Keratinocyte (primary cell): ENCODE measurements around the gene FEM1A. TPM values are rescaled to one million over a fixed set of nuclear protein-coding genes. Genes with fewer than 3 reads are reported as not detected.
"Not testable (repeated sequence)": the region's sequence is repeated elsewhere in the genome, so short reads cannot be mapped to it uniquely, and the experiment has no call there.

Source experiments
- DNase-seq: peaks from one replicate; pipeline ENCODE4 v3.0.0-alpha.2; 2011; ENCODE audit warnings: low read depth, missing footprints, low spot score
- FAIRE-seq: peaks from 2 replicates; lab custom pipeline; 2011; peaks lifted over from hg19 to GRCh38; lab: Jason Lieb, UNC
- H2AFZ ChIP-seq: 2 replicates; pipeline ENCODE4 v1.6.0; 2012; ENCODE audit warnings: low read length, control low read depth, inconsistent platforms; ENCODE audit not compliant: control insufficient read depth
- H3K27ac ChIP-seq: 2 replicates; pipeline ENCODE4 v1.5.1; 2011; ENCODE audit warnings: low read length; ENCODE audit not compliant: control insufficient read depth, insufficient read depth
- H3K27me3 ChIP-seq: 3 replicates; pipeline ENCODE4 v1.6.0; 2011; ENCODE audit warnings: low read length; ENCODE audit not compliant: control insufficient read depth, insufficient read depth; ENCODE audit errors: extremely low read depth
- H3K36me3 ChIP-seq, 2 experiments: 2 replicates in 1 of 2; 3 replicates in 1 of 2; pipeline ENCODE4 v1.5.1; 2011; ENCODE audit warnings: low read length in 2 of 2, mild to moderate bottlenecking in 1 of 2; ENCODE audit not compliant: control insufficient read depth in 2 of 2, insufficient read depth in 2 of 2; ENCODE audit errors: extremely low read depth in 1 of 2
- H3K4me1 ChIP-seq: 3 replicates; pipeline ENCODE4 v1.5.1; 2011; ENCODE audit warnings: low read length; ENCODE audit not compliant: control insufficient read depth, insufficient read depth; ENCODE audit errors: extremely low read depth
- H3K4me2 ChIP-seq: 3 replicates; pipeline ENCODE4 v1.6.0; 2011; ENCODE audit warnings: low read depth, low read length; ENCODE audit not compliant: control insufficient read depth, insufficient read depth; ENCODE audit errors: extremely low read depth
- H3K4me3 ChIP-seq, 3 experiments: fragments of 200-600 bp in 1 of 3; sonication (generic) in 1 of 3; 2 replicates in 2 of 3; 3 replicates in 1 of 3; pipeline ENCODE4 v1.5.1; 2011 to 2016; ENCODE audit warnings: low read length in 3 of 3, mild to moderate bottlenecking in 3 of 3, control low read depth in 2 of 3, inconsistent platforms in 1 of 3, low read depth in 1 of 3, mixed read lengths in 1 of 3, mixed run types in 1 of 3, moderate library complexity in 1 of 3; ENCODE audit not compliant: control insufficient read depth in 2 of 3, insufficient read depth in 2 of 3; ENCODE audit errors: extremely low read depth in 1 of 3
- H3K79me2 ChIP-seq: 2 replicates; pipeline ENCODE4 v1.6.0; 2012; ENCODE audit warnings: low read length; ENCODE audit not compliant: control insufficient read depth, insufficient read depth
- H3K9ac ChIP-seq: 3 replicates; pipeline ENCODE4 v1.6.0; 2011; ENCODE audit warnings: low read length; ENCODE audit not compliant: control insufficient read depth, insufficient read depth; ENCODE audit errors: extremely low read depth
- H3K9me1 ChIP-seq: 3 replicates; pipeline ENCODE4 v1.6.0; 2011; ENCODE audit warnings: low read length; ENCODE audit not compliant: control insufficient read depth, insufficient read depth; ENCODE audit errors: extremely low read depth
- H3K9me3 ChIP-seq: 2 replicates; pipeline ENCODE4 v1.5.1; 2012; ENCODE audit warnings: low read depth, low read length; ENCODE audit not compliant: control insufficient read depth
- H4K20me1 ChIP-seq: 3 replicates; pipeline ENCODE4 v1.6.0; 2011; ENCODE audit warnings: low read length; ENCODE audit not compliant: control insufficient read depth, insufficient read depth; ENCODE audit errors: extremely low read depth
- CTCF ChIP-seq, 3 experiments: IDR thresholded peaks in 1 of 3; conservative IDR thresholded peaks in 1 of 3; optimal IDR thresholded peaks in 1 of 3; 2 replicates in 2 of 3; 3 replicates in 1 of 3; pipeline versions ENCODE3 to v1.5.1; 2011; ENCODE audit warnings: low read length in 3 of 3, mild to moderate bottlenecking in 3 of 3, moderate library complexity in 2 of 3, control low read depth in 1 of 3, inconsistent platforms in 1 of 3; ENCODE audit not compliant: insufficient read depth in 2 of 3; ENCODE audit errors: extremely low read depth in 1 of 3
- EZH2 ChIP-seq: IDR thresholded peaks from one replicate; pipeline ENCODE4 v1.6.1; 2012; ENCODE audit warnings: inconsistent platforms, mild to moderate bottlenecking, low read length, moderate library complexity
- dilution Hi-C: fragments of 300-500 bp; cut with MboI; formaldehyde crosslinking; loops from one replicate; pipeline ENCODE4 v1.7.0; 2020; ENCODE audit warnings: low sequenced_read_pairs; ENCODE audit not compliant: extremely low pct_ligation_motif_present
- polyA plus RNA-seq, 5 experiments: library from polyadenylated mRNA; depleted of rRNA in 3 of 5; stranded (reverse) in 3 of 5; stranded (forward) in 1 of 5; unstranded in 1 of 5; fragments of >200 nt; gene quantifications; 1 replicate in 1 of 5; 2 replicates in 3 of 5; 3 replicates in 1 of 5; pipeline versions ENCODE4 v1.2.1 to v1.2.3, GENCODE V29; 2011 to 2012; ENCODE audit warnings: missing spikeins in 2 of 5, low read depth in 1 of 5, low replicate concordance in 1 of 5

Gene FEM1A
- polyA plus RNA-seq, 1 donor (not counting 4 experiments of a cell fraction or from before 2014, with no cell fraction given) = 3.5 TPM

DNA sequence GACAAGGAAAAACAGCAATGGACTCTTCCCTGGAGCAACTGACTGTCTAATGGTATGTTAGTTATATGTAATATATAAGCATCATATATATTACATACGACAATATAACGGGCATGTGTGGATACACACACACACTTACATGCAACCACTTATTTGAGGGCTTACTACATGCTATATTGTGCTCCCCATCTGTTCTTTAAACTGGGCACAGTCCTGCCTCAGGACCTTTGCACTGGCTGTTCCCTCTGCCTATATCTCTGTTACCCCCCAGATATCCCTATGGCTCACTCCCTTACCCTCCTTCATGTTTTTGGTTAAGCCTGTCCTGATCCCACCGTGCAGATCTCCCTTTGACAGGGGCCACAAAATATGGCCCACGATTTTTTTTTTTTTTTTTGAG is 29.7 kb downstream of the FEM1A start:
- no peak for DNase-seq
- Histone ChIP-seq H3K9me3 (no peaks in the 10 kb centered on the region), H3K27me3 (no peaks in the 10 kb centered on the region), H3K4me3 (no peak overlapping the region), H3K9ac (no peak overlapping the region), H3K9me1 (no peaks in the 10 kb centered on the region), H3K27ac (no peak overlapping the region), H4K20me1 (no peaks in the 10 kb centered on the region), H3K4me1 (no peaks in the 10 kb centered on the region), H3K36me3 (peaks cover 22 to 26% of the 10 kb centered on the region in 2 experiments), H2AFZ (no peak overlapping the region), H3K4me2 (no peak overlapping the region), H3K79me2 (peaks cover 57% of the 10 kb centered on the region)
- dilution Hi-C loops = no loop called here
- no peak for FAIRE-seq
- TF ChIP-seq CTCF (optimal IDR thresholded peaks at IDR 0.05 in 1 of 3, IDR thresholded peaks at IDR 0.05 in 1 of 3, conservative IDR thresholded peaks at IDR 0.05 in 1 of 3; ENCODE audit: extremely low read depth in 1 of 3, insufficient read depth in 2 of 3, low read length in 3 of 3) = no peak
- no peak for TF ChIP-seq EZH2

DNA sequence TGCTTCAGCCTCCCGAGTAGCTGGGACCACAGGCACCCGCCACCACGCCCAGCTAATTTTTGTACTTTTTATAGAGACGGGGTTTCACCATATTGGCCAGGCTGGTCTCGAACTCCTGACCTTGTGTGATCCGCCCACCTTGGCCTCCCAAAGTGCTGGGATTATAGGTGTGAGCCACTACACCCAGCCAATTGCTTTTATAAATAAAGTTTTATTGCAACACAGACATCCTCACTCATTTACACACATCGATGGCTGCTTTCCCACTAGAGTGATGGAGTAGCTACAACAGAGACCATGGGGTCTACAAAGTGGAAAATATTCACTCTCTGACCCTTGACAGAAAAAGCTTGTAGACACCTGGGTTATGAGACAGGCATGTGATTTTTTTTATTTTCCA is 30.8 kb downstream of the FEM1A start:
- peaks cover 62% of the 10 kb centered on the region for H3K79me2 ChIP-seq
- dilution Hi-C loops = not testable (repeated sequence)
- H3K36me3 ChIP-seq = peaks cover 18 to 19% of the 10 kb centered on the region in 2 experiments

GRCh38 chr19:4823577-4823976 is 32.0 kb downstream of the FEM1A start:
- no peak for TF ChIP-seq EZH2
- H3K4me2 ChIP-seq = no peak overlapping the region
- H3K79me2 ChIP-seq = peaks cover 66% of the 10 kb centered on the region
- H3K27me3 ChIP-seq = no peaks in the 10 kb centered on the region
- FAIRE-seq (no peak), DNase-seq (no peak)
- dilution Hi-C loops = no loop called here
- H3K4me3 ChIP-seq = no peak overlapping the region
- H2AFZ ChIP-seq = no peak overlapping the region
- H3K4me1 ChIP-seq = no peaks in the 10 kb centered on the region
- H3K9me3 ChIP-seq = no peaks in the 10 kb centered on the region
- H3K27ac ChIP-seq = no peak overlapping the region
- H3K36me3 ChIP-seq = peaks cover 9 to 10% of the 10 kb centered on the region in 2 experiments
- peaks cover 4% of the 10 kb centered on the region for H4K20me1 ChIP-seq
- H3K9me1 ChIP-seq = no peaks in the 10 kb centered on the region
- H3K9ac ChIP-seq = no peak overlapping the region

More for the DNA sequence above, 30.8 kb downstream of the FEM1A start:
- H3K9me1 ChIP-seq, H3K4me2 ChIP-seq, H4K20me1 ChIP-seq, H3K4me3 ChIP-seq, H3K9ac ChIP-seq, DNase-seq, H3K4me1 ChIP-seq, FAIRE-seq, H3K27ac ChIP-seq, H2AFZ ChIP-seq, H3K9me3 ChIP-seq, H3K27me3 ChIP-seq: not testable (repeated sequence)
